Urothelium cell line (cell line): ENCODE results near the gene TAX1BP1.
"Not testable (repeated sequence)": the region's sequence is repeated elsewhere in the genome, so short reads cannot be mapped to it uniquely, and the experiment has no call there.

Source experiments
- DNase-seq: peaks from one replicate; pipeline ENCODE4 v3.0.0; 2011; ENCODE audit warnings: low spot score, mixed read lengths
- FAIRE-seq: peaks from 2 replicates; lab custom pipeline; 2011; peaks lifted over from hg19 to GRCh38; lab: Jason Lieb, UNC

Gene TAX1BP1

GRCh38 chr7:27737616-27738015, 2.3 kb upstream of the TAX1BP1 start:
- FAIRE-seq (no peak), DNase-seq (no peak)

- DNase-seq (no peak), FAIRE-seq (no peak)
These were observed 557 bp upstream of the TAX1BP1 start for GRCh38 chr7:27739301-27739908.

- FAIRE-seq = no peak
- DNase-seq = peak; percentile 90
These were observed 606 bp downstream of the TAX1BP1 start for GRCh38 chr7:27740449-27741086.

GRCh38 chr7:27742091-27742710, 2.2 kb downstream of the TAX1BP1 start:
- FAIRE-seq, DNase-seq: not testable (repeated sequence)

GRCh38 chr7:27745064-27745583, 5.2 kb downstream of the TAX1BP1 start:
- peak; percentile 48 for DNase-seq

GRCh38 chr7:27746486-27746885, 6.5 kb downstream of the TAX1BP1 start:
- DNase-seq = no peak
- FAIRE-seq = no peak

More at GRCh38 chr7:27745064-27745583, 5.2 kb downstream of the TAX1BP1 start:
- peak; percentile 74 for FAIRE-seq

- no peak for DNase-seq
These were observed 7.0 kb downstream of the TAX1BP1 start for GRCh38 chr7:27746978-27747377.

GRCh38 chr7:27747589-27748368, 7.8 kb downstream of the TAX1BP1 start:
- DNase-seq (no peak), FAIRE-seq (no peak)

More at GRCh38 chr7:27746978-27747377, 7.0 kb downstream of the TAX1BP1 start:
- FAIRE-seq = no peak

GRCh38 chr7:27750316-27750715, 10.4 kb downstream of the TAX1BP1 start:
- DNase-seq (no peak), FAIRE-seq (no peak)

- FAIRE-seq (no peak), DNase-seq (no peak)
These were observed 12.1 kb downstream of the TAX1BP1 start for GRCh38 chr7:27751888-27752660.

- no peak for FAIRE-seq
- no peak for DNase-seq
These were observed 13.9 kb downstream of the TAX1BP1 start for GRCh38 chr7:27753863-27754262.

GRCh38 chr7:27756298-27756697, 16.3 kb downstream of the TAX1BP1 start:
- DNase-seq (no peak), FAIRE-seq (no peak)

- FAIRE-seq = no peak
These were observed 19.5 kb downstream of the TAX1BP1 start for GRCh38 chr7:27759491-27759890.

GRCh38 chr7:27762062-27762461, 22.1 kb downstream of the TAX1BP1 start:
- DNase-seq = no peak
- no peak for FAIRE-seq

More at GRCh38 chr7:27759491-27759890, 19.5 kb downstream of the TAX1BP1 start:
- DNase-seq = no peak

- no peak for FAIRE-seq
- DNase-seq = no peak
These were observed 24.1 kb downstream of the TAX1BP1 start for GRCh38 chr7:27763983-27764508.

GRCh38 chr7:27765841-27766240, 25.9 kb downstream of the TAX1BP1 start:
- DNase-seq = no peak
- no peak for FAIRE-seq

- FAIRE-seq = no peak
- no peak for DNase-seq
These were observed 27.4 kb downstream of the TAX1BP1 start for GRCh38 chr7:27767374-27767773.

- FAIRE-seq (no peak), DNase-seq (peak; percentile 46)
These were observed 31.1 kb downstream of the TAX1BP1 start for GRCh38 chr7:27771111-27771510.

GRCh38 chr7:27774717-27775328, 34.9 kb downstream of the TAX1BP1 start:
- FAIRE-seq = no peak
- peak; percentile 11 for DNase-seq

GRCh38 chr7:27775782-27776181, 35.8 kb downstream of the TAX1BP1 start:
- FAIRE-seq (no peak), DNase-seq (no peak)
